ENCODE measurements around the gene KRT10. TPM values are rescaled to one million over a fixed set of nuclear protein-coding genes. Genes with fewer than 3 reads are reported as not detected.

KRT10 gene
- 33.1 and 37.5 TPM in 2 replicates for total RNA-seq
- long read RNA-seq, result 0 reads

DNA sequence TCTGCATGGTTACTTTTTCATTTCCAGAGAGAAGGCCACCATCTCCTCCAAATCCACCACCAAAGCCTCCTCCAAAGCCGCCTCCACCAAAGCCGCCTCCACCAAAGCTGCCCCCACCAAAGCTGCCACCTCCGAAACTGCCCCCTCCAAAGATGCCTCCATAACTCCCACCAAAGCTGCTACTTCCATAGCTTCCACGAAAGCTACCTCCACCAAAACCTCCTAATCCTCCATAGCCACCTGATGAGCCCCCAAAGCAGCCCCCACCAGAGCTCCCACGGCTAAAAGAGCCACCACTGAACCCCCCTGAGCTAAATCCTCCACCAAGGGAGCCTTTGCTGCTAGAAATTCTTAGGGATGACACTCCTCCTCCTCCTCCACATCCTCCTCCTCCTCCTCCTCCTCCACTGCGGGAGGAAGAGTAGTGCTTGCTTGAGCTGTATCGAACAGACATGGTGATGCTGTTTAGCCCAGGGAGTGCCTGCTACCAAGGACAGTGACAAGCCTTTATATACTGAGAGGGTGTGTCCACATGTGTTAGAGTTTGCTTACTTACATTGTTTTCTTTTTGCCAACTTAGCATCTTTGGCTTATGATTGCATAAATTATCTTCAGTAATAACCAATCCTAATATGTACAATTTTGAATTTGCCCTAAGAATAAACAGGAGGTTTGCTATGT, at the start of gene KRT10:
TSS of gene KRT10 (minus strand) at position 483 of the 681 bp plus-strand sequence. CDS start at position 454, 29 bp downstream.
- H3K4me1 Mint-ChIP-seq (ENCODE audit: low read depth), result peaks cover 1% of the 10 kb centered on the region
- no peaks in the 10 kb centered on the region for H3K9me3 Mint-ChIP-seq (ENCODE audit: low read depth)
- H3K27ac Mint-ChIP-seq, result no peak within 1 kb of the TSS
- no peak within 1 kb of the TSS for H3K4me3 Mint-ChIP-seq (ENCODE audit: low read depth)
- TF ChIP-seq, protein P1, sequence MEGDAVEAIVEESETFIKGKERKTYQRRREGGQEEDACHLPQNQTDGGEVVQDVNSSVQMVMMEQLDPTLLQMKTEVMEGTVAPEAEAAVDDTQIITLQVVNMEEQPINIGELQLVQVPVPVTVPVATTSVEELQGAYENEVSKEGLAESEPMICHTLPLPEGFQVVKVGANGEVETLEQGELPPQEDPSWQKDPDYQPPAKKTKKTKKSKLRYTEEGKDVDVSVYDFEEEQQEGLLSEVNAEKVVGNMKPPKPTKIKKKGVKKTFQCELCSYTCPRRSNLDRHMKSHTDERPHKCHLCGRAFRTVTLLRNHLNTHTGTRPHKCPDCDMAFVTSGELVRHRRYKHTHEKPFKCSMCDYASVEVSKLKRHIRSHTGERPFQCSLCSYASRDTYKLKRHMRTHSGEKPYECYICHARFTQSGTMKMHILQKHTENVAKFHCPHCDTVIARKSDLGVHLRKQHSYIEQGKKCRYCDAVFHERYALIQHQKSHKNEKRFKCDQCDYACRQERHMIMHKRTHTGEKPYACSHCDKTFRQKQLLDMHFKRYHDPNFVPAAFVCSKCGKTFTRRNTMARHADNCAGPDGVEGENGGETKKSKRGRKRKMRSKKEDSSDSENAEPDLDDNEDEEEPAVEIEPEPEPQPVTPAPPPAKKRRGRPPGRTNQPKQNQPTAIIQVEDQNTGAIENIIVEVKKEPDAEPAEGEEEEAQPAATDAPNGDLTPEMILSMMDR (IDR thresholded peaks at IDR 0.05; ENCODE audit: unreplicated experiment), result no peak
- DNase-seq (ENCODE audit: low spot score, unreplicated experiment), result no peak
- peaks cover 32% of the 10 kb centered on the region for H3K27me3 Mint-ChIP-seq
- H3K36me3 Mint-ChIP-seq (ENCODE audit: insufficient read depth), result peaks cover 7% of the 10 kb centered on the region

DNA sequence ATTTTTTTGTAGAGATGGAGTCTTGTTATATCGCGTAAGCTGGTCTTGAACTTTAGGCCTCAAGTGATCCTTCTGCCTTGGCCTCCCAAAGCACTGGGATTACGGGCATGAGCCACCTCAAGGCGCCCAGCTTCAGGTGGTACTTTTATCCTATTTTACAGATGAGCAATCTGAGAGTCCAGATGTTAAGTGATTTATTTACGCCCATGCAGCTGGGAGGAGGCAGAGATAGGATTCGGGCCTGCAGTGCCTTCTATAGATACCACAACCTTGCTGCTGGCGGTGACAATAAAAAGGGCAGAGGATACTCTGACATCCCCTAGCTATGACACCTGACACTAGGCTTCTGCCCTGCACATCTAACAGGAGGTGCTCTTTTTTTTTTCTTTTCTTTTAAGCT, 48.9 kb upstream of the KRT10 start:
- no peaks in the 10 kb centered on the region for H3K36me3 Mint-ChIP-seq (ENCODE audit: insufficient read depth)
- TF ChIP-seq, protein P1 (IDR thresholded peaks at IDR 0.05; ENCODE audit: unreplicated experiment), result no peak
- H3K9me3 Mint-ChIP-seq (ENCODE audit: low read depth), result no peaks in the 10 kb centered on the region
- H3K4me1 Mint-ChIP-seq (ENCODE audit: low read depth), result no peaks in the 10 kb centered on the region
- H3K4me3 Mint-ChIP-seq (ENCODE audit: low read depth), result no peak overlapping the region
- no peak for DNase-seq (ENCODE audit: low spot score, unreplicated experiment)
- H3K27me3 Mint-ChIP-seq, result peaks cover 4% of the 10 kb centered on the region
- no peak overlapping the region for H3K27ac Mint-ChIP-seq

DNA sequence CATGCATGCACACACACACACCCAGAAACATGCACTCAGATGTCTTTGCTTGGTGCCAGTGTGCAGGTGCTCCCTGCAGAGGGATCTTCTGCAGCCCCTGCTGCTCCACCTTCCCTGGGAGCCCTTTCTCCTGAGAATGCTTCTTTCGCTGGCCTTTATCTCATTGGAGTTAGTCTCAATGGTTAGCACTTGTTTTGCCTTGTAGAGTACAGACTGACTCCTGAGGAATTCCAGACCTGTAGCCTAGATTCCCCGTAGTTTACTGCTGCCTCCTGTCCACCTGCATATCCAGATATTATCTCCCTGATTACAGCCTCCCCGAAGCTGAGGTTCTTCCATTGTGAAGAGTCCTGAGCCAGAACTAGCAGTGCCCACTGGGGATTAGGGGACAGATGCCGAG, 47.7 kb upstream of the KRT10 start:
- TF ChIP-seq, protein P1 (IDR thresholded peaks at IDR 0.05; ENCODE audit: unreplicated experiment), result no peak
- Mint-ChIP-seq H3K27me3 (peaks cover 4% of the 10 kb centered on the region), H3K4me3 (ENCODE audit: low read depth) (no peak overlapping the region), H3K4me1 (ENCODE audit: low read depth) (no peaks in the 10 kb centered on the region), H3K36me3 (ENCODE audit: insufficient read depth) (no peaks in the 10 kb centered on the region), H3K9me3 (ENCODE audit: low read depth) (no peaks in the 10 kb centered on the region), H3K27ac (no peak overlapping the region)
- no peak for DNase-seq (ENCODE audit: low spot score, unreplicated experiment)

DNA sequence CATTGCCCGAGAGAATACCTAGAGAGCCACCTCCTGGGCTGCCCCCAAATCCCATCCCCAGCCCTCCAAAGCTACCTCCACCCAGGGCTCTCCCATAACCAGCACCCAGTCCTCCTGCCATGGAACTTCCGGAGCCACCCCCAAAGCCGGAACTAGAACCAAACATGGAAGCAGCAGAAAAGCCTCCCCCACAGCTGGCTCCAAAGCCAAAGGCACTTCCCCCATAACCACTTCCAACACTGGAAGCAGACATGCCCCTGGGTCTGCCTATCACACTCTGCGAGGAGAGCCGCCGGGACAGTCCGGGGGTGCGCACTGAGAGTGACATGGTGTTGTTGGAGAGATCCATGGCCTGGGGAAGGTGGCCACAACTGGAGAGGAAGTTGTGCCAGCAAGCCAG, 44.4 kb upstream of the KRT10 start, which contains the start of gene KRT12:
TSS of gene KRT12 (minus strand) at position 386 of the 400 bp plus-strand sequence. CDS start at position 349, 37 bp downstream.
- Mint-ChIP-seq H3K36me3 (ENCODE audit: insufficient read depth) (no peaks in the 10 kb centered on the region), H3K27me3 (peaks cover 6% of the 10 kb centered on the region), H3K4me1 (ENCODE audit: low read depth) (no peaks in the 10 kb centered on the region), H3K4me3 (ENCODE audit: low read depth) (no peak within 1 kb of the TSS), H3K27ac (no peak within 1 kb of the TSS), H3K9me3 (ENCODE audit: low read depth) (no peaks in the 10 kb centered on the region)
- TF ChIP-seq, protein P1 (IDR thresholded peaks at IDR 0.05; ENCODE audit: unreplicated experiment), result no peak
- DNase-seq (ENCODE audit: low spot score, unreplicated experiment), result no peak

DNA sequence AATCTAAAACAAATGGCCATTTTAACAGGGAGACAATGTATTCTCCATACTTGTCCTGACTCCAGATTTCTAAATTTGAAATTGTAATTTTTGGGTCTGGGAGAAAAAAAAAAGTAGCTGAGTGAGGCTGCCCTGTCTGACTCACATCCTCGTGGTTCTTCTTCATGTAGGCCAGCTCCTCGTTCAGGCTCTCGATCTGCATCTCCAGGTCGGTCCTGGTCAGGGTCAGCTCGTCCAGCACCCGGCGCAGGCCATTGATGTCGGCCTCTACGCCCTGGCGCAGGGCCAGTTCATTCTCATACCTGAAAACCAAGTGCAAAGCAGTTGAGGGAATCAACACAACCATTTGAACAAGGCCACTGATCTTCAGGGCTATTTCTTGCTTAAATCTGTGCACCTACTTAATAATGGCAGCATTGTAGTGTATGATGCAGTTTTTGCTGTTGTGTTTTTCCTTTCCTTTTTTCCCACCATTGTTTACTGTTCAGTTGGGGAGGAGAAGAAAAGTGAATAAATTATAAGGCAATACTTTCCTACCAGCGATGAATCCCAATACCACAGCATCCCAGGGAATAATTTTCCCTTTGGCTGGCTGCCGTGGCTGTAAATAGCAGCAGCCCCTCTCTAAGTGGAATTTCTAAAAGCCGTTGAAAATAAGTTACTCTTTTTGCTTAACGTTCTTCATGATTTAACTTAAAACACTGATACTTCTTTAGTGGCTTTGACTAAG, 42.4 kb upstream of the KRT10 start:
- Mint-ChIP-seq H3K4me3 (ENCODE audit: low read depth) (no peak overlapping the region), H3K27ac (no peak overlapping the region), H3K36me3 (ENCODE audit: insufficient read depth) (no peaks in the 10 kb centered on the region), H3K9me3 (ENCODE audit: low read depth) (no peaks in the 10 kb centered on the region), H3K4me1 (ENCODE audit: low read depth) (no peaks in the 10 kb centered on the region), H3K27me3 (peaks cover 6% of the 10 kb centered on the region)
- no peak for DNase-seq (ENCODE audit: low spot score, unreplicated experiment)
- TF ChIP-seq, protein P1 (IDR thresholded peaks at IDR 0.05; ENCODE audit: unreplicated experiment), result no peak

Measured in progenitor cell of endocrine pancreas (in vitro differentiated cells).